GM12878 (cell line): ENCODE data around the gene BLOC1S2. TPM values are rescaled to one million over a fixed set of nuclear protein-coding genes. Genes with fewer than 3 reads are reported as not detected.

Source experiments
- ATAC-seq: fragments of 200-7000 bp; cut with Tn5 transposase; 3 replicates; pipeline ENCODE4 v1.9.1; 2020; ENCODE audit warnings: mild to moderate bottlenecking, moderate library complexity
- BruUV-seq: library from RNA; stranded (reverse); fragments of 400-500 nt; replicated peaks from 2 replicates; lab custom pipeline; 2021; lab: Mats Ljungman, UMichigan
- CTCF ChIA-PET: fragments of 300-600 bp; sonication (Branson Sonifier 250); formaldehyde crosslinking; extraction: SDS; loops from one replicate; lab custom pipeline; 2021; ENCODE audit warnings: inconsistent platforms; lab: Yijun Ruan, JAX
- POLR2A ChIA-PET: fragments of 350-600 bp; formaldehyde crosslinking; extraction: SDS; loops from one replicate; lab custom pipeline; 2021; ENCODE audit warnings: inconsistent platforms; lab: Charles Lee
- RAD21 ChIA-PET: fragments of 300-600 bp; sonication (Branson Sonifier 250); formaldehyde crosslinking; loops from one replicate; lab custom pipeline; 2023; ENCODE audit warnings: antibody characterized with exemption; ENCODE audit not compliant: unreplicated experiment; lab: Charles Lee
- SMC1A ChIA-PET: fragments of 300-600 bp; sonication (Branson Sonifier 250); formaldehyde crosslinking; loops from one replicate; lab custom pipeline; 2023; ENCODE audit not compliant: unreplicated experiment, uncharacterized antibody; lab: Charles Lee
- DNase-seq: peaks from one replicate; pipeline ENCODE4 v3.0.0-alpha.2; 2011; ENCODE audit warnings: low read depth, low spot score
- FAIRE-seq: peaks from 3 replicates; lab custom pipeline; 2011; peaks lifted over from hg19 to GRCh38; lab: Jason Lieb, UNC
- H2AFZ ChIP-seq: 2 replicates; pipeline ENCODE4 v1.6.0; 2011; ENCODE audit warnings: low read depth, low read length, control low read depth; ENCODE audit not compliant: control insufficient read depth
- H3K27ac ChIP-seq: 2 replicates; pipeline ENCODE4 v1.5.1; 2011; ENCODE audit warnings: control low read depth; ENCODE audit not compliant: control insufficient read depth, insufficient read depth
- H3K27me3 ChIP-seq, 2 experiments: replicated peaks in 1 of 2; 2 replicates each; pipeline versions ENCODE4 v1.6.0 to v1.6.1; 2011; ENCODE audit warnings: low read length in 1 of 2; ENCODE audit not compliant: control insufficient read depth in 2 of 2, insufficient read depth in 2 of 2
- H3K36me3 ChIP-seq, 2 experiments: 2 replicates each; pipeline ENCODE4 v1.5.1; 2011; ENCODE audit warnings: low read length in 1 of 2; ENCODE audit not compliant: control insufficient read depth in 2 of 2, insufficient read depth in 2 of 2
- H3K4me1 ChIP-seq: 2 replicates; pipeline ENCODE4 v1.6.1; 2011; ENCODE audit warnings: mild to moderate bottlenecking, low read length, moderate library complexity, mixed read lengths; ENCODE audit not compliant: control insufficient read depth, insufficient read depth
- H3K4me2 ChIP-seq: 2 replicates; pipeline ENCODE4 v1.6.0; 2011; ENCODE audit warnings: control low read depth; ENCODE audit not compliant: control insufficient read depth, insufficient read depth
- H3K4me3 ChIP-seq: fragments of 200-600 bp; sonication (generic); 2 replicates; pipeline ENCODE4 v1.5.1; 2016
- H3K79me2 ChIP-seq: 2 replicates; pipeline ENCODE4 v1.6.0; 2011; ENCODE audit warnings: low read length; ENCODE audit not compliant: control insufficient read depth, insufficient read depth
- H3K9ac ChIP-seq: 2 replicates; pipeline ENCODE4 v1.8.0; 2011; ENCODE audit warnings: low read length, control low read depth, mixed read lengths; ENCODE audit not compliant: control insufficient read depth, insufficient read depth
- H3K9me3 ChIP-seq: replicated peaks from 3 replicates; pipeline ENCODE4 v1.5.1; 2011; ENCODE audit warnings: mild to moderate bottlenecking, low read length; ENCODE audit not compliant: control insufficient read depth, insufficient read depth
- H4K20me1 ChIP-seq: 2 replicates; pipeline ENCODE4 v1.6.0; 2011; ENCODE audit not compliant: control insufficient read depth, insufficient read depth
- YY1 ChIP-seq: IDR thresholded peaks from 2 replicates; pipeline ENCODE4 v1.6.1; 2011; ENCODE audit warnings: low read depth, mild to moderate bottlenecking, low read length
- ZBTB40 ChIP-seq: fragments of 450-650 bp; IDR thresholded peaks from 2 replicates; pipeline ENCODE4 v1.6.1; 2016; ENCODE audit warnings: mild to moderate bottlenecking, moderate library complexity, borderline replicate concordance
- WGBS: methylation state at CpG from one replicate; pipeline ENCODE4 v1.1.6; 2016; ENCODE audit warnings: low lambda C conversion rate; ENCODE audit not compliant: insufficient replicate concordance, insufficient coverage; ENCODE audit errors: missing lambda C conversion rate; 5-methylcytosine and 5-hydroxymethylcytosine counted together
- in situ Hi-C: fragments of 300-500 bp; cut with MboI; formaldehyde crosslinking; loops from 9 replicates; pipeline ENCODE4 v1.14.3; 2018; ENCODE audit warnings: mixed read lengths
- intact Hi-C: fragments of 100-400 bp; cut with micrococcal nuclease; formaldehyde crosslinking; loops from one replicate; pipeline ENCODE4 v1.14.2; 2022; ENCODE audit not compliant: unreplicated experiment
- polyA plus RNA-seq, 11 experiments: library from polyadenylated mRNA; depleted of rRNA in 4 of 11; unstranded in 6 of 11; stranded (reverse) in 5 of 11; fragments of >200 nt; fragmentation: Nextera tagmentation in 4 of 11; fragmentation: Illumina TruSeq in 1 of 11; extraction: Ambion mirVana in 4 of 11; extraction: Trizol in 1 of 11; gene quantifications; 1 replicate in 1 of 11; 2 replicates in 10 of 11; pipeline versions ENCODE4 v1.2.1 to v1.2.3, GENCODE V29; 2011 to 2016; ENCODE audit warnings: inconsistent platforms in 2 of 11, missing spikeins in 2 of 11, low read depth in 1 of 11
- total RNA-seq, 4 experiments: library from RNA; depleted of rRNA in 3 of 4; stranded (reverse); fragments of >200 nt in 3 of 4; fragmentation: Illumina TruSeq in 1 of 4; extraction: Trizol in 1 of 4; gene quantifications; 2 replicates each; pipeline versions ENCODE4 v1.2.1 to v1.2.3, GENCODE V29; 2013 to 2021

Gene BLOC1S2
- total and polyA plus RNA-seq, 10 of the 15 experiments (the other 5 are each of a cell fraction or from before 2014, with no cell fraction given) = 58.6 to 164 (median 79.5) TPM

DNA sequence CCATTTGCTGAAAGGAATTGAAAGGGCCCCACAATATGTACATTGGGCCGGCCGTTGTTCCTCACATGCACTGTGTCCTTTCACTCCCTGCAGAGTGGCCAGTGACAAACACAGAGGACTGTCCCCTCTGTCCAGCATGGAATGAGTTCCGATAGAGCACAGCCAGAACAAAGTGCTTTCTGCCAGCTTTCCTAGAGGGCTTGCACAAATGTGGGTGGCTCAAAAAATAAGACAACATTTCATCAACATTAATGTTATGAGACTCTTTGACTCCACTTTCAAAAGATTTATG, 41.2 kb upstream of the BLOC1S2 start:
- 58% methylated on average over 3 of the region's 3 CpGs for WGBS
- intact Hi-C loops = no loop called here
- no peak overlapping the region for H3K4me3 ChIP-seq
- ChIA-PET RAD21 (interaction anchor here (0.8 to 4.1 kb wide), 8 partner anchors 9 to 105 kb away, joined by 3 to 32 read pairs (median 6); partner anchors contain the start of gene SCD), POLR2A (interaction anchor here (0.7 to 3.9 kb wide), 9 partner anchors 8 to 345 kb away, joined by 3 to 32 read pairs (median 4); partner anchors contain the start of gene SCD), CTCF (interaction anchor here (0.7 to 5.8 kb wide), 14 partner anchors 12 to 282 kb away, joined by 3 to 84 read pairs (median 4); partner anchors contain the start of gene SCD), SMC1A (interaction anchor here (0.9 to 7.8 kb wide), 10 partner anchors 9 to 104 kb away, joined by 3 to 60 read pairs (median 8); partner anchors contain the start of gene SCD)
- no peaks in the 10 kb centered on the region for H3K36me3 ChIP-seq
- TF ChIP-seq ZBTB40 = no peak
- 0 out of 2 replicates have a peak, but pooled peaks have one; percentile 39 for TF ChIP-seq YY1
- peaks cover 15% of the 10 kb centered on the region for H3K4me1 ChIP-seq
- ATAC-seq (no peak), DNase-seq (no peak), FAIRE-seq (no peak)
- H2AFZ ChIP-seq = peak overlapping the region; percentile 83
- BruUV-seq = no TSS peak
- no peaks in the 10 kb centered on the region for H4K20me1 ChIP-seq
- in situ Hi-C loops = no loop called here
- H3K9ac ChIP-seq = no peak overlapping the region; the same call in 1 of the 2 replicates
- no peaks in the 10 kb centered on the region for H3K79me2 ChIP-seq
- H3K27me3 ChIP-seq = no peaks in the 10 kb centered on the region; a peak in 1 of 4 replicates
- peak overlapping the region; percentile 70; the same call in 1 of the 2 replicates for H3K27ac ChIP-seq
- no peaks in the 10 kb centered on the region for H3K9me3 ChIP-seq
- peak overlapping the region; percentile 67 for H3K4me2 ChIP-seq
